Kidney glomerular epithelial cell (primary cell): Measurements from ENCODE around the gene LEF1.

Source experiments
- DNase-seq: peaks from one replicate; lab custom pipeline; 2025; lab: John Stamatoyannopoulos, UW

The LEF1 gene

GRCh38 chr4:108110450-108110849, 58.3 kb downstream of the LEF1 start:
- DNase-seq: no peak

GRCh38 chr4:108109997-108110416, 58.7 kb downstream of the LEF1 start:
- no peak for DNase-seq

GRCh38 chr4:108109111-108109510, 59.6 kb downstream of the LEF1 start:
- DNase-seq: no peak

- DNase-seq: no peak
Measured at GRCh38 chr4:108107729-108108382, 60.9 kb downstream of the LEF1 start.

- no peak for DNase-seq
Measured at GRCh38 chr4:108107101-108107500, 61.6 kb downstream of the LEF1 start.

DNA sequence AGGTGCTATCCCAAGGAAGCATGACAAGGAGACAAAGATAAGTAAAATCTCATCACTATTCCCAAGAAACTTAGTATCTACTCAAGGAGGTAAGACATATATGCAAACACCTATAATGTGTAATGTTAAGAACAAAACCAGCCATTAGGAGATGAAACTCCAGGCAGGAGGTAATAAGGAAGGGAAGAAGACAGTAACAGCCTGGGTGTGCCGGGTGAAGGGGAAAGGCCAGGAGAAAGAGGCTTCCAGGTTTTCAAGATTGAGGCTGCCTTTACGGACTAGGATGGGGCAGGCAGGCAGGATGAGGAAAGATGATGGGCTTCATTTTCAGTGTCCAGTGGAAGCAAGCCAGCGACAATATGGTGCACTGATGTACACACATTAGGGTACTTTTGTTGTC, 62.5 kb downstream of the LEF1 start:
- no peak for DNase-seq

- no peak for DNase-seq
Measured at GRCh38 chr4:108103099-108103862, 65.5 kb downstream of the LEF1 start.

GRCh38 chr4:108100827-108101226, 67.9 kb downstream of the LEF1 start:
- no peak for DNase-seq

GRCh38 chr4:108099838-108100237, 68.9 kb downstream of the LEF1 start:
- DNase-seq: no peak

- DNase-seq: no peak
Measured at GRCh38 chr4:108097990-108098553, 70.7 kb downstream of the LEF1 start.

DNA sequence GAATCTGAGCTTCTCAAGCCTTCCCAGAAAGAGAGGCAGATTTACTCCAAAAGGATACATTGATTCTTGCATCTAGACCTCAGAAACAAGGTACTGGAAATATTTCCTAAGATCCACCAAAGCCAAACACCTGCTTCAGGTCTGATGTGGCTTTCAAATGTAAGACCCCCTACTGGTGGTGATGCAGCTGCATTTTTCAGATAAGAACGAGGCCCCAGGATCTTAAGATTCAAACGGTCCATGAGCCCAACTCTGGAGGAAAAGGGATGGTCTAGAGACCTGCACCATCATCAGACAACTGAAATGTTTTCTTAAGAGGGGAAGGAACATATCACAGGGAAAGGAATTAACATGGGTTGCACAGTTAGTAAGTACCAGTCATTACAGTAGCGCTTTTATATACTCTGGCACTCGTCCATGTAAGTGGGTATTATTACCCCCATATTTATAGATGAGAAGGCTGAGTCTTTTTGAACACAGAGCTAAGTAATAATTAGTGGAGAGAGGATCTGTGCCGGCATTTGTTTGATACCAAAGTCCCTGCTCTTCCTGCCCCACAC, 73.7 kb downstream of the LEF1 start:
- no peak for DNase-seq

- DNase-seq: no peak
Measured at GRCh38 chr4:108094131-108094530, 74.6 kb downstream of the LEF1 start.

GRCh38 chr4:108092288-108092687, 76.4 kb downstream of the LEF1 start:
- no peak for DNase-seq

GRCh38 chr4:108087293-108087967, 81.3 kb downstream of the LEF1 start:
- DNase-seq: no peak

DNA sequence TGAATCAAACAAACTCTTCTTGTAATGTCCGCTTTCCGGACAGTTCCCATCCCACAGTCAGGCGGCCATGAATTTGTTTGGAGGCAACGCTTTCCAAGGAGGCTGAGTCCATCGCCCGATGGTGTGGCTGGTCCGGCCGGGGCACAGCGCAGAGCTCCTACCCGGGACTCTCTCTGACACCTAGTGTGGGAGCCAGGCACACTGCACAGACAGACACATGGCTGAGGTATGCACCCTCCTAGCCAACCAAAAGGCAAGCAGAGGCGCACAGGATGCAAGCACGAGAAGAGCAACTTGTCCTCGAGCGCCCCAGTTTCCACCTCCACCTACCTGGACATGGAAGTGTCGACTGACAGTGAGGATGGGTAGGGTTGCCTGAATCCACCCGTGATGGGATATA, 87.5 kb downstream of the LEF1 start:
- no peak for DNase-seq

DNA sequence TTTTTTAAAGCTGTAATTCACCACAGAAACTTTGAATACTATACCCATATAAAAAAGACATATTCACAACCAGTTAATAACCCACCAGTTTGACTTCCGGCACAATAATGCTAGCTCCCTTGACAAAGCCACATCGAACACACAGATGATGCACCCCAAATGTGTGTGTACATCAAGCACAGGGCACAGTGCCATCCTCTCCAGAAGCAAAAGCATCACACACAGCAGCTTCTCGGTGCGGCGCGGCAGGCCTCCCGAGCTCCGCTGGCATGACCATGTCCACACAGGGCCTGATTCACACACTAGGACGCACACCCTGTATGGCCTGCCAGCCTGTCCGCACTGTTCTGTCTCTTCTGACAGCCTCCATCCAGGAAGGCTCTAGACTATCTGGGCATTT, 88.0 kb downstream of the LEF1 start:
- no peak for DNase-seq

DNA sequence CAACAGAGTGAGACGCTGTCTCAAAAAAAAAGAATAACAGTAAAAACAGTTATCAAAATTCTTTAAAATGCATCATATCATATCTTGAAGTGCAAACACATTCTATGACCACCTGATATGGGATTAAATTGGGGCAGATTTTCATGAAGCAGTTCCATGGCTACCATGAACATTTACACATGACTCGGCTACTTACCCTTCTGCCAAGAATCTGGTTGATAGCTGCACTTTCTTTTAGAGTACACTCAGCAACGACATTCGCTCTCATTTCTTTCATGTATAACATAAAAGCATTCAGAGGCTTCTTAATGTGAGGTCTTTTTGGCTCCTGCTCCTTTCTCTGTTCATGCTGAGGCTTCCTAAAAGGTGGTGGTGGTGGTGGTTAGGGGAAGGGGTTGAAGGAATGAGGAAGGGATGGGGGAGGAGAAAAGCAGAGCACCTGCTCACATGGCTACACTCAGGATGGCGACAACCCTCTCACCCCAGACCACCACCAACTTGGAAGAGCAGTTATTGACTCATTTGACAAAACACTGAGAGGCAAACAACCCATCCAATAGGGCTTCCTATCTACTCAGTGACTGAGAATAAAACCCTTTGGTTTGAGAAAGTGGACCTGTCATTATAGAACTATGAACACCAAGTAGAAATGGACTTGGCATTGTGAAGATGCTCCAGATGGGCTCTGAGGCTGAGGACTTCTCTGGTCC, 90.6 kb downstream of the LEF1 start:
- DNase-seq: no peak

- DNase-seq: no peak
Measured at GRCh38 chr4:108072300-108072699, 96.4 kb downstream of the LEF1 start.

DNA sequence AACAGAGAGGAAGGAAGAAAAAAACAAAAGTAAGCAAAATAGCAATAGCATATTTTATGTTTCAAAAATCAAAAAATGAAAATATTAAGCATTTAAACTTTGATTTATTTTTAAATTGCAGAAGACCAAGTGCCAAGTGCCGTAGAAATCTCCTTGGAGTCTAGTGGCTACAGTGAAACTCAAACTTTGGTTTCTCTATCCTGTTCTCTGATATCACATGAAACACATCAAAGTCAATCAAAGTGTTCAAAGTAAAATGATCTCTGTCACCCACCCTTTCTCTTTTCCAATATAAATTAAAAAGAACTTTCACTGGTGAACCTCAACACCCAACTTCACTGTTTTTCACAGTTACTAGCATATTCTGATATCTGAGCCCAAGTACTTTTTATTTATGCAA, 98.0 kb downstream of the LEF1 start:
- no peak for DNase-seq

DNA sequence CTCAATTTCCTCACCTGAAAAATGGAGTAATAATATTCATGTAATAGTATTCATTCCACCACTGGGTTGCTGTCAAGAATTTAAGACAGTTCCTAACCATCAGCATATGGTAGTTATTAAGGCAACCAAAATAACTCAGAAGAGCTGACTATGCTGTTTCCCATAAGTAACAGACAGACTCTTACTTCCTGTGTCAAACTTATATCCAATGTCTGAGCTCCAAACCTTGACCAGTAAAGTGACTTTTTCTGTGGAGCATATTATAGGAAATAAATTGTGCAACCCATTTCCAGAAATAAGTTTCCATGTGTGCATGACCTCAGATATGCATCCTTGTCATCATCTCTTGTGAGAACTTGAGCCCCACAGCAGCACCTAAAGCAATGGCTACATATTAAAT, 100.3 kb downstream of the LEF1 start:
- no peak for DNase-seq

DNA sequence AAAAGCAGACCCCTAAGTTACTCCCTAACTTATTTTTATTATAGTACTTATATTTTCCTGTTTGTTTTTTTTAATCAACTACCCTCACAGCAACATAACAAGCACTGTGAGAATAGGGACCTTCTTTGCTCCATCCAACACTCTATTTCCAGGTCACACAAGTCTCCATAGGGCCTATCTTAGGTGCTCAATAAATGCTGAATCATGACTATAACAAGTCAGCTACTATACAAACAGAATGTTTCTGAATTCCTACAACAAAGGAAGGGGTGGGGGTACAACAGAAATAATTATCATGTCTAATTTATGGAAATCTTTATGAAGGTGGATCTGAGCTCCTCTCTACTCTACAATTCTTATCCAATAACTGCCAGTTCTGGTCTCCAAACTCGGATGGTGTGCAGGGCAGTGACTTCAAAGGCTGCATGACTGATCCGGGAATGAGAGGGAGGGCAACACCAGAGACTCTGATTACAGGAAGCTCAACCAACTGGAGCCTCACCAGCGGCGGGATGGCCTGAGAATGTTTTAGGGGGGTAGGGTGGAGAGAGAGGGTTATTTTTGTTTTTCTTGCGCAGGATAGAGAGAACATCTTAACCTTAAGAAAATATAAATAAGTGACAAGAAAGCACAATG, 107.9 kb downstream of the LEF1 start:
- DNase-seq: peak; percentile 27
